GM12878 (cell line): ENCODE measurements around the gene TMC5. TPM values are rescaled to one million over a fixed set of nuclear protein-coding genes. Genes with fewer than 3 reads are reported as not detected.

Experiments
- ATAC-seq: fragments of 200-7000 bp; cut with Tn5 transposase; 3 replicates; pipeline ENCODE4 v1.9.1; 2020; ENCODE audit warnings: mild to moderate bottlenecking, moderate library complexity
- BruUV-seq: library from RNA; stranded (reverse); fragments of 400-500 nt; replicated peaks from 2 replicates; lab custom pipeline; 2021; lab: Mats Ljungman, UMichigan
- CTCF ChIA-PET: fragments of 300-600 bp; sonication (Branson Sonifier 250); formaldehyde crosslinking; extraction: SDS; loops from one replicate; lab custom pipeline; 2021; ENCODE audit warnings: inconsistent platforms; lab: Yijun Ruan, JAX
- POLR2A ChIA-PET: fragments of 350-600 bp; formaldehyde crosslinking; extraction: SDS; loops from one replicate; lab custom pipeline; 2021; ENCODE audit warnings: inconsistent platforms; lab: Charles Lee
- RAD21 ChIA-PET: fragments of 300-600 bp; sonication (Branson Sonifier 250); formaldehyde crosslinking; loops from one replicate; lab custom pipeline; 2023; ENCODE audit warnings: antibody characterized with exemption; ENCODE audit not compliant: unreplicated experiment; lab: Charles Lee
- SMC1A ChIA-PET: fragments of 300-600 bp; sonication (Branson Sonifier 250); formaldehyde crosslinking; loops from one replicate; lab custom pipeline; 2023; ENCODE audit not compliant: unreplicated experiment, uncharacterized antibody; lab: Charles Lee
- DNase-seq: peaks from one replicate; pipeline ENCODE4 v3.0.0-alpha.2; 2011; ENCODE audit warnings: low read depth, low spot score
- FAIRE-seq: peaks from 3 replicates; lab custom pipeline; 2011; peaks lifted over from hg19 to GRCh38; lab: Jason Lieb, UNC
- H2AFZ ChIP-seq: 2 replicates; pipeline ENCODE4 v1.6.0; 2011; ENCODE audit warnings: low read depth, low read length, control low read depth; ENCODE audit not compliant: control insufficient read depth
- H3K27ac ChIP-seq: 2 replicates; pipeline ENCODE4 v1.5.1; 2011; ENCODE audit warnings: control low read depth; ENCODE audit not compliant: control insufficient read depth, insufficient read depth
- H3K27me3 ChIP-seq, 2 experiments: replicated peaks in 1 of 2; 2 replicates each; pipeline versions ENCODE4 v1.6.0 to v1.6.1; 2011; ENCODE audit warnings: low read length in 1 of 2; ENCODE audit not compliant: control insufficient read depth in 2 of 2, insufficient read depth in 2 of 2
- H3K36me3 ChIP-seq, 2 experiments: 2 replicates each; pipeline ENCODE4 v1.5.1; 2011; ENCODE audit warnings: low read length in 1 of 2; ENCODE audit not compliant: control insufficient read depth in 2 of 2, insufficient read depth in 2 of 2
- H3K4me1 ChIP-seq: 2 replicates; pipeline ENCODE4 v1.6.1; 2011; ENCODE audit warnings: mild to moderate bottlenecking, low read length, moderate library complexity, mixed read lengths; ENCODE audit not compliant: control insufficient read depth, insufficient read depth
- H3K4me2 ChIP-seq: 2 replicates; pipeline ENCODE4 v1.6.0; 2011; ENCODE audit warnings: control low read depth; ENCODE audit not compliant: control insufficient read depth, insufficient read depth
- H3K4me3 ChIP-seq: fragments of 200-600 bp; sonication (generic); 2 replicates; pipeline ENCODE4 v1.5.1; 2016
- H3K79me2 ChIP-seq: 2 replicates; pipeline ENCODE4 v1.6.0; 2011; ENCODE audit warnings: low read length; ENCODE audit not compliant: control insufficient read depth, insufficient read depth
- H3K9ac ChIP-seq: 2 replicates; pipeline ENCODE4 v1.8.0; 2011; ENCODE audit warnings: low read length, control low read depth, mixed read lengths; ENCODE audit not compliant: control insufficient read depth, insufficient read depth
- H3K9me3 ChIP-seq: replicated peaks from 3 replicates; pipeline ENCODE4 v1.5.1; 2011; ENCODE audit warnings: mild to moderate bottlenecking, low read length; ENCODE audit not compliant: control insufficient read depth, insufficient read depth
- H4K20me1 ChIP-seq: 2 replicates; pipeline ENCODE4 v1.6.0; 2011; ENCODE audit not compliant: control insufficient read depth, insufficient read depth
- ATF3 ChIP-seq: IDR thresholded peaks from 2 replicates; pipeline ENCODE4 v1.6.1; 2011; ENCODE audit warnings: low read depth, mild to moderate bottlenecking, low read length, moderate library complexity, borderline replicate concordance; ENCODE audit errors: extremely low read depth
- BCL11A ChIP-seq: IDR thresholded peaks from 2 replicates; pipeline ENCODE4 v1.6.1; 2011; ENCODE audit warnings: low read depth, low read length
- CHD1 ChIP-seq: IDR thresholded peaks from 2 replicates; pipeline ENCODE4 v1.6.1; 2012; ENCODE audit warnings: low read depth, low read length, improper control_type of control experiment
- CHD4 ChIP-seq: fragments of 200-600 bp; sonication (generic); IDR thresholded peaks from 2 replicates; pipeline ENCODE4 v1.6.1; 2016; ENCODE audit warnings: mild to moderate bottlenecking
- CUX1 ChIP-seq: IDR thresholded peaks from 2 replicates; pipeline ENCODE4 v1.6.1; 2012; ENCODE audit warnings: improper control_type of control experiment, low read depth, low read length; ENCODE audit not compliant: insufficient replicate concordance
- ESRRA ChIP-seq: IDR thresholded peaks from 2 replicates; pipeline ENCODE4 v1.6.1; 2012; ENCODE audit warnings: mild to moderate bottlenecking, low read length, improper control_type of control experiment
- FOS ChIP-seq: IDR thresholded peaks from 3 replicates; pipeline ENCODE4 v1.6.1; 2011; ENCODE audit warnings: borderline replicate concordance; ENCODE audit not compliant: insufficient read length; ENCODE audit errors: extremely low read depth
- FOXM1 ChIP-seq: IDR thresholded peaks from 2 replicates; pipeline ENCODE4 v1.6.1; 2012; ENCODE audit warnings: low read depth, mild to moderate bottlenecking, inconsistent platforms, low read length, moderate library complexity
- GATAD2B ChIP-seq: fragments of 450-650 bp; conservative IDR thresholded peaks from 2 replicates; pipeline ENCODE4 v1.6.1; 2017; ENCODE audit warnings: low read depth, mild to moderate bottlenecking, moderate library complexity
- IRF3 ChIP-seq: fragments of 450-650 bp; IDR thresholded peaks from 2 replicates; pipeline ENCODE4 v1.6.1; 2014; ENCODE audit warnings: mild to moderate bottlenecking
- IRF4 ChIP-seq: IDR thresholded peaks from 2 replicates; pipeline ENCODE4 v1.6.1; 2011; ENCODE audit warnings: low read depth, low read length
- NFYA ChIP-seq: IDR thresholded peaks from 2 replicates; pipeline ENCODE4 v1.6.1; 2011; ENCODE audit warnings: low read depth, mild to moderate bottlenecking, low read length, improper control_type of control experiment, borderline replicate concordance
- SMC3 ChIP-seq: IDR thresholded peaks from 2 replicates; pipeline ENCODE4 v1.6.1; 2011; ENCODE audit warnings: low read length, improper control_type of control experiment, borderline replicate concordance
- ZSCAN29 ChIP-seq: fragments of 450-650 bp; IDR thresholded peaks from 2 replicates; pipeline ENCODE4 v1.6.1; 2017; ENCODE audit warnings: mild to moderate bottlenecking, moderate library complexity
- WGBS: methylation state at CpG from one replicate; pipeline ENCODE4 v1.1.6; 2016; ENCODE audit warnings: low lambda C conversion rate; ENCODE audit not compliant: insufficient replicate concordance, insufficient coverage; ENCODE audit errors: missing lambda C conversion rate; 5-methylcytosine and 5-hydroxymethylcytosine counted together
- in situ Hi-C: fragments of 300-500 bp; cut with MboI; formaldehyde crosslinking; loops from 9 replicates; pipeline ENCODE4 v1.14.3; 2018; ENCODE audit warnings: mixed read lengths
- intact Hi-C: fragments of 100-400 bp; cut with micrococcal nuclease; formaldehyde crosslinking; loops from one replicate; pipeline ENCODE4 v1.14.2; 2022; ENCODE audit not compliant: unreplicated experiment
- polyA plus RNA-seq, 11 experiments: library from polyadenylated mRNA; depleted of rRNA in 4 of 11; unstranded in 6 of 11; stranded (reverse) in 5 of 11; fragments of >200 nt; fragmentation: Nextera tagmentation in 4 of 11; fragmentation: Illumina TruSeq in 1 of 11; extraction: Ambion mirVana in 4 of 11; extraction: Trizol in 1 of 11; gene quantifications; 1 replicate in 1 of 11; 2 replicates in 10 of 11; pipeline versions ENCODE4 v1.2.1 to v1.2.3, GENCODE V29; 2011 to 2016; ENCODE audit warnings: inconsistent platforms in 2 of 11, missing spikeins in 2 of 11, low read depth in 1 of 11
- total RNA-seq, 4 experiments: library from RNA; depleted of rRNA in 3 of 4; stranded (reverse); fragments of >200 nt in 3 of 4; fragmentation: Illumina TruSeq in 1 of 4; extraction: Trizol in 1 of 4; gene quantifications; 2 replicates each; pipeline versions ENCODE4 v1.2.1 to v1.2.3, GENCODE V29; 2013 to 2021
- TF ChIP-seq, protein P1 (sequence below): fragments of 450-650 bp; IDR thresholded peaks from 2 replicates; pipeline ENCODE4 v1.6.1; 2018; ENCODE audit warnings: mild to moderate bottlenecking, low read depth, moderate library complexity; ENCODE audit not compliant: partially characterized antibody

TMC5 gene
- total and polyA plus RNA-seq, 10 of the 15 experiments (the other 5 are each of a cell fraction or from before 2014, with no cell fraction given), result 0.01 to 0.10 (median 0.07) TPM; not detected in 5

- Histone ChIP-seq H3K4me1 (no peaks in the 10 kb centered on the region), H3K4me3 (no peak overlapping the region), H4K20me1 (no peaks in the 10 kb centered on the region), H3K27ac (no peak overlapping the region), H3K9ac (no peak overlapping the region), H3K9me3 (no peaks in the 10 kb centered on the region), H3K79me2 (no peaks in the 10 kb centered on the region), H3K4me2 (no peak overlapping the region), H3K27me3 (no peaks in the 10 kb centered on the region), H3K36me3 (no peaks in the 10 kb centered on the region), H2AFZ (no peak overlapping the region)
- 52% methylated on average over 3 of the region's 3 CpGs for WGBS
- BruUV-seq, result no TSS peak
- no peak for FAIRE-seq
- intact Hi-C loops, result no loop called here
- RAD21 ChIA-PET, result no interaction called here
- SMC1A ChIA-PET, result no interaction called here
- CTCF ChIA-PET, result no interaction called here
- ATAC-seq, result no peak
- POLR2A ChIA-PET, result no interaction called here
- TF ChIP-seq ZSCAN29 (no peak), CUX1 (no peak), FOS (no peak), IRF4 (no peak), NFYA (no peak), IRF3 (no peak), CHD4 (no peak), FOXM1 (no peak), ATF3 (no peak), CHD1 (no peak), BCL11A (no peak), SMC3 (no peak), GATAD2B (no peak), ESRRA (no peak)
- TF ChIP-seq, protein P1, sequence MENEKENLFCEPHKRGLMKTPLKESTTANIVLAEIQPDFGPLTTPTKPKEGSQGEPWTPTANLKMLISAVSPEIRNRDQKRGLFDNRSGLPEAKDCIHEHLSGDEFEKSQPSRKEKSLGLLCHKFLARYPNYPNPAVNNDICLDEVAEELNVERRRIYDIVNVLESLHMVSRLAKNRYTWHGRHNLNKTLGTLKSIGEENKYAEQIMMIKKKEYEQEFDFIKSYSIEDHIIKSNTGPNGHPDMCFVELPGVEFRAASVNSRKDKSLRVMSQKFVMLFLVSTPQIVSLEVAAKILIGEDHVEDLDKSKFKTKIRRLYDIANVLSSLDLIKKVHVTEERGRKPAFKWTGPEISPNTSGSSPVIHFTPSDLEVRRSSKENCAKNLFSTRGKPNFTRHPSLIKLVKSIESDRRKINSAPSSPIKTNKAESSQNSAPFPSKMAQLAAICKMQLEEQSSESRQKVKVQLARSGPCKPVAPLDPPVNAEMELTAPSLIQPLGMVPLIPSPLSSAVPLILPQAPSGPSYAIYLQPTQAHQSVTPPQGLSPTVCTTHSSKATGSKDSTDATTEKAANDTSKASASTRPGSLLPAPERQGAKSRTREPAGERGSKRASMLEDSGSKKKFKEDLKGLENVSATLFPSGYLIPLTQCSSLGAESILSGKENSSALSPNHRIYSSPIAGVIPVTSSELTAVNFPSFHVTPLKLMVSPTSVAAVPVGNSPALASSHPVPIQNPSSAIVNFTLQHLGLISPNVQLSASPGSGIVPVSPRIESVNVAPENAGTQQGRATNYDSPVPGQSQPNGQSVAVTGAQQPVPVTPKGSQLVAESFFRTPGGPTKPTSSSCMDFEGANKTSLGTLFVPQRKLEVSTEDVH, result no peak
- DNase-seq, result no peak
- in situ Hi-C loops, result no loop called here
These were observed 50.6 kb downstream of the TMC5 start for GRCh38 chr16:19468300-19468699.
